GM23338 (cell line): ENCODE data around the gene IZUMO4. TPM values are rescaled to one million over a fixed set of nuclear protein-coding genes. Genes with fewer than 3 reads are reported as not detected.

ENCODE experiments used
- ATAC-seq: fragments of 200-7000 bp; cut with Tn5 transposase; 3 replicates; pipeline ENCODE4 v1.9.1; 2020
- DNase-seq: peaks from one replicate; pipeline ENCODE4 v3.0.0-alpha.2; 2015; ENCODE audit warnings: low spot score
- H2AFZ ChIP-seq: fragments of 200-600 bp; sonication (generic); 2 replicates; pipeline ENCODE4 v1.8.0; 2016; ENCODE audit warnings: antibody characterized with exemption, mild to moderate bottlenecking, moderate library complexity
- H3F3A ChIP-seq: fragments of 200-600 bp; sonication (generic); replicated peaks from 2 replicates; pipeline ENCODE4 v1.8.0; 2017; ENCODE audit warnings: antibody characterized with exemption, mixed run types, low read depth
- H3K27ac ChIP-seq: fragments of 200-600 bp; sonication (generic); 2 replicates; pipeline ENCODE4 v1.6.1; 2016; ENCODE audit warnings: low read depth
- H3K27me3 ChIP-seq: fragments of 200-600 bp; sonication (generic); 2 replicates; pipeline ENCODE4 v1.8.0; 2016; ENCODE audit warnings: mild to moderate bottlenecking, mixed run types, moderate library complexity; ENCODE audit not compliant: insufficient read depth
- H3K36me3 ChIP-seq: fragments of 200-600 bp; sonication (generic); 2 replicates; pipeline ENCODE4 v1.8.0; 2016; ENCODE audit warnings: mild to moderate bottlenecking; ENCODE audit not compliant: insufficient read depth
- H3K4me1 ChIP-seq: fragments of 200-600 bp; sonication (generic); 2 replicates; pipeline ENCODE4 v1.8.0; 2016; ENCODE audit warnings: mild to moderate bottlenecking, moderate library complexity; ENCODE audit not compliant: insufficient read depth
- H3K4me2 ChIP-seq: fragments of 200-600 bp; sonication (generic); 2 replicates; pipeline ENCODE4 v1.7.1; 2017; ENCODE audit warnings: mixed run types
- H3K4me3 ChIP-seq: fragments of 200-600 bp; sonication (generic); 2 replicates; pipeline ENCODE4 v1.6.1; 2016; ENCODE audit warnings: mixed run types
- H3K79me2 ChIP-seq: fragments of 200-600 bp; sonication (generic); replicated peaks from 2 replicates; pipeline ENCODE4 v1.8.0; 2017; ENCODE audit warnings: mild to moderate bottlenecking; ENCODE audit not compliant: insufficient read depth
- H3K9me2 ChIP-seq: fragments of 200-600 bp; sonication (generic); 2 replicates; pipeline ENCODE4 v1.8.0; 2017; ENCODE audit not compliant: insufficient read depth
- H4K20me1 ChIP-seq: fragments of 200-600 bp; sonication (generic); replicated peaks from 2 replicates; pipeline ENCODE4 v1.8.0; 2017; ENCODE audit warnings: mild to moderate bottlenecking; ENCODE audit not compliant: insufficient read depth
- H3K27ac Mint-ChIP-seq: 2 replicates; pipeline ENCODE4 v1.8.0; 2020; ENCODE audit warnings: inconsistent platforms, mild to moderate bottlenecking, moderate library complexity, mixed read lengths
- H3K27me3 Mint-ChIP-seq: 3 replicates; pipeline ENCODE4 v1.8.0; 2022; ENCODE audit warnings: low read depth, mild to moderate bottlenecking, moderate library complexity, mixed read lengths, inconsistent platforms; ENCODE audit not compliant: insufficient read depth, poor library complexity
- H3K36me3 Mint-ChIP-seq: 3 replicates; pipeline ENCODE4 v1.8.0; 2021; ENCODE audit warnings: low read depth, mild to moderate bottlenecking, inconsistent platforms, moderate library complexity, mixed read lengths
- H3K4me1 Mint-ChIP-seq: 3 replicates; pipeline ENCODE4 v1.8.0; 2020; ENCODE audit warnings: mild to moderate bottlenecking, inconsistent platforms, mixed read lengths
- H3K4me3 Mint-ChIP-seq: 3 replicates; pipeline ENCODE4 v1.8.0; 2021; ENCODE audit warnings: moderate library complexity, mild to moderate bottlenecking, inconsistent platforms, mixed read lengths
- H3K9me3 Mint-ChIP-seq: 3 replicates; pipeline ENCODE4 v1.8.0; 2020; ENCODE audit warnings: moderate library complexity, mild to moderate bottlenecking, inconsistent platforms, mixed read lengths
- CTCF ChIP-seq, 2 experiments: fragments of 200-600 bp in 1 of 2; sonication (generic) in 1 of 2; conservative IDR thresholded peaks; 2 replicates each; pipeline versions ENCODE4 v1.5.1 to v1.6.1; 2016 to 2017; ENCODE audit warnings: antibody characterized with exemption in 2 of 2, low read depth in 2 of 2, mild to moderate bottlenecking in 2 of 2, moderate library complexity in 1 of 2
- EZH2phosphoT487 ChIP-seq: fragments of 200-600 bp; sonication (generic); IDR thresholded peaks from one replicate; pipeline ENCODE4 v1.8.1; 2018; ENCODE audit warnings: antibody characterized with exemption; ENCODE audit not compliant: unreplicated experiment
- NANOG ChIP-seq: IDR thresholded peaks from 2 replicates; pipeline ENCODE4 v1.6.1; 2016; ENCODE audit warnings: antibody characterized with exemption, borderline replicate concordance
- POLR2AphosphoS5 ChIP-seq: IDR thresholded peaks from 2 replicates; pipeline ENCODE4 v1.6.1; 2016; ENCODE audit warnings: antibody characterized with exemption, low read depth
- REST ChIP-seq: IDR thresholded peaks from one replicate; pipeline ENCODE4 v1.6.1; 2018; ENCODE audit warnings: antibody characterized with exemption; ENCODE audit not compliant: unreplicated experiment
- ZNF462 ChIP-seq: fragments of 250-450 bp; sonication (Bioruptor Pico); IDR thresholded peaks from 2 replicates; pipeline ENCODE4 v1.5.0; 2020; ENCODE audit warnings: mild to moderate bottlenecking, moderate library complexity
- polyA plus RNA-seq: library from polyadenylated mRNA; unstranded; fragments of >200 nt; fragmentation: Nextera tagmentation; extraction: Ambion mirVana; gene quantifications from 2 replicates; pipeline ENCODE4 v1.2.1, GENCODE V29; 2016
- total RNA-seq: library from RNA; depleted of rRNA; stranded (reverse); fragments of >200 nt; shearing (Covaris generic); gene quantifications from 2 replicates; pipeline ENCODE4 v1.2.3, GENCODE V29; 2014

The IZUMO4 gene
- total and polyA plus RNA-seq, 2 experiments from 2014 or later = 0.57 to 2.2 TPM

GRCh38 chr19:2123682-2124387 lies 27.1 kb downstream of the IZUMO4 start:
- H3K27me3 Mint-ChIP-seq = peaks cover 8% of the 10 kb centered on the region
- Histone ChIP-seq H3K9me2 (no peaks in the 10 kb centered on the region), H3F3A (peaks cover 4% of the 10 kb centered on the region; the same call in 1 of the 2 replicates), H2AFZ (no peak overlapping the region), H3K27me3 (no peaks in the 10 kb centered on the region), H3K4me3 (no peak overlapping the region), H3K27ac (no peak overlapping the region), H3K4me1 (no peaks in the 10 kb centered on the region), H3K36me3 (peaks cover 37% of the 10 kb centered on the region), H4K20me1 (peaks cover 22% of the 10 kb centered on the region), H3K79me2 (no peaks in the 10 kb centered on the region; the same call in 1 of the 2 replicates), H3K4me2 (no peak overlapping the region)
- TF ChIP-seq EZH2phosphoT487 (no peak), CTCF (conservative IDR thresholded peaks at IDR 0.05; ENCODE audit: low read depth in 2 of 2) (peak; percentile 12 to 44; a peak in 2 of 4 replicates), ZNF462 (CRISPR knock-in tag) (no peak), POLR2AphosphoS5 (no peak; the same call in 1 of the 2 replicates), REST (peak; percentile 95), NANOG (no peak)
- DNase-seq (peak; percentile 76), ATAC-seq (peak; percentile 79)
- no peak overlapping the region for H3K4me3 Mint-ChIP-seq
- H3K9me3 Mint-ChIP-seq = no peaks in the 10 kb centered on the region
- H3K36me3 Mint-ChIP-seq = peaks cover 79% of the 10 kb centered on the region
- no peaks in the 10 kb centered on the region for H3K4me1 Mint-ChIP-seq
- H3K27ac Mint-ChIP-seq = no peak overlapping the region
